ENCODE data around the gene GULP1.
"Not testable (repeated sequence)": the region's sequence is repeated elsewhere in the genome, so short reads cannot be mapped to it uniquely, and the experiment has no call there.

The GULP1 gene

DNA sequence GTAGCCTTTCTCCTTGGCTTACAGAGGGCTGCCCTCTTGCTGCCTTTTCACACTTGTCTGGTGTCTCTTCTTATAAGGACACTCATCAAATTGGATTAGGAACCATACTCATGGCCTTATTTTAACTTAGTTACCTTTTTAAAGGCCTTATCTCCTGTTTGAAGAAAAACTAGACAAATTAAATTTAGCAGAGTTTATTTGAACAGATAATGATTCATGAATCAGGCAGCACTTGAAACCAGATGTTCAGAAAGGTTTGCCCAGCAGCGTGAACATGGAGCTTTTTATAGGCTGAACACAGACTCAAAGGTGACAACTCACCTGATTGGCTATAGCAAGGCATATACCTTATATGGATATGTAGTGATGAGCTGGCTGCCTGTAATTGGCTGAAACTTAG, 238.0 kb downstream of the GULP1 start:
- H3K9me3 ChIP-seq, result no peaks in the 10 kb centered on the region
- H3K27me3 ChIP-seq, result no peaks in the 10 kb centered on the region
- peaks cover 3% of the 10 kb centered on the region; the same call in 1 of the 2 replicates for H3K4me1 ChIP-seq
- no peaks in the 10 kb centered on the region for H3K36me3 ChIP-seq
- peak; percentile 26 for DNase-seq
- no peak overlapping the region for H3K4me3 ChIP-seq (ENCODE audit: low read depth, low read length)
- TF ChIP-seq, protein P1, sequence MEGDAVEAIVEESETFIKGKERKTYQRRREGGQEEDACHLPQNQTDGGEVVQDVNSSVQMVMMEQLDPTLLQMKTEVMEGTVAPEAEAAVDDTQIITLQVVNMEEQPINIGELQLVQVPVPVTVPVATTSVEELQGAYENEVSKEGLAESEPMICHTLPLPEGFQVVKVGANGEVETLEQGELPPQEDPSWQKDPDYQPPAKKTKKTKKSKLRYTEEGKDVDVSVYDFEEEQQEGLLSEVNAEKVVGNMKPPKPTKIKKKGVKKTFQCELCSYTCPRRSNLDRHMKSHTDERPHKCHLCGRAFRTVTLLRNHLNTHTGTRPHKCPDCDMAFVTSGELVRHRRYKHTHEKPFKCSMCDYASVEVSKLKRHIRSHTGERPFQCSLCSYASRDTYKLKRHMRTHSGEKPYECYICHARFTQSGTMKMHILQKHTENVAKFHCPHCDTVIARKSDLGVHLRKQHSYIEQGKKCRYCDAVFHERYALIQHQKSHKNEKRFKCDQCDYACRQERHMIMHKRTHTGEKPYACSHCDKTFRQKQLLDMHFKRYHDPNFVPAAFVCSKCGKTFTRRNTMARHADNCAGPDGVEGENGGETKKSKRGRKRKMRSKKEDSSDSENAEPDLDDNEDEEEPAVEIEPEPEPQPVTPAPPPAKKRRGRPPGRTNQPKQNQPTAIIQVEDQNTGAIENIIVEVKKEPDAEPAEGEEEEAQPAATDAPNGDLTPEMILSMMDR (IDR thresholded peaks at IDR 0.05; ENCODE audit: low read depth, low read length), result no peak

DNA sequence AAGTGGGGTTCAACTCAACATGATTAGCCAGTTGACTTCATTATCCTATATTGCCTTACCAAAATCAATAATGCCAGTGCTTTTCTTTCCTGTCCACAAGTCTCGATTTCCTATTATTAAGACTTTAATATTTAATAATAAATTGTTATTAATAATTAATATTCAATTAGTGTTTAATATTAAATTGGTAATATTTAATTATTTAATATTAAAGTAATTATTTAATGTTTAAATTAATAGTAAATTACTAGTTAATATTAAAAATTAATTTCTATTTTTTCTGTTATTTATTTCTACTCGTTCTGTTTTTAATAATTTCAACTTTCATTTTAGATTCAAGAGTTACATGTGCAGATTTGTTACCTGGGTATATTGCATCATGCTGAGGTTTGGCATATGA, 243.2 kb downstream of the GULP1 start:
- no peaks in the 10 kb centered on the region for H3K9me3 ChIP-seq
- H3K27me3 ChIP-seq, result no peaks in the 10 kb centered on the region
- TF ChIP-seq, protein P1 (IDR thresholded peaks at IDR 0.05; ENCODE audit: low read depth, low read length), result no peak
- no peaks in the 10 kb centered on the region for H3K36me3 ChIP-seq
- H3K4me1 ChIP-seq, result no peaks in the 10 kb centered on the region
- DNase-seq, result no peak
- no peak overlapping the region for H3K4me3 ChIP-seq (ENCODE audit: low read depth, low read length)

DNA sequence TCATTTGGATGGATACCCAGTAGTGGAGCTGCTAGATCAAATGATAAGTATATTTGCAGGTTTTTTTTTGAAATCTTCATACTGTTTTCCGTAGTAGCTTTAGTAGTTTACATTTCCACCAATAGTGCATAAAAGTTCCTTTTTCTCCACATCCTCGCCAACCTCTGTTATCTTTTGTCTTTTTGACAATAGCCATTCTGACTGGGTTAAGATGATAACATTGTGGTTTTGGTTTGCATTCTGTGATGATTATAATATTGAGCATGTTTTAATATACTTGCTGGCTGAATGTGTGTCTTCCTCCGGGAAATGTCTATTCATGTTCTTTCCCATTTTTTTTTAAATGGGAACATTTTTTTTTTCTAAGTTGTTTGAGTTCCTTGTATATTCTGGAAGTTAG, 260.0 kb downstream of the GULP1 start:
- H3K36me3 ChIP-seq, result no peaks in the 10 kb centered on the region
- no peak overlapping the region for H3K4me3 ChIP-seq (ENCODE audit: low read depth, low read length)
- DNase-seq, result no peak
- H3K27me3 ChIP-seq, result no peaks in the 10 kb centered on the region
- H3K4me1 ChIP-seq, result no peaks in the 10 kb centered on the region
- H3K9me3 ChIP-seq, result no peaks in the 10 kb centered on the region
- TF ChIP-seq, protein P1 (IDR thresholded peaks at IDR 0.05; ENCODE audit: low read depth, low read length), result no peak

DNA sequence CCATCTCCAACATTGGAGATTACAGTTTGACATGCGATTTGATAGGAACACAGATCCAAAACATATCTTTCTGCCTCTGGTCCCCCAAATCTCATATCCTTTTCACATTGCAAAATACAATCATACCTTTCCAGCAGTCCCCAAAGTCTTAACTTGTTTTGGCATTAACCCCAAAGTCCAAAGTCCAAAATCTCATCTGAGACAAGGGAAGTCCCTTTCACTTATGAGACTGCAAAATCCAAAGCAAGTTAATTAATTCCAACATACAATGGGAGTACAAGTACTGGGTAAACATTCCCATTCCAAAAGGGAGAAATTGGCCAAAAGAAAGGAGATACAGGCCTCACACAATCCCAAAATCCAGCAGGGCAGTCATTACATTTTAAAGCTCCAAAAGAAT, 265.4 kb downstream of the GULP1 start:
- H3K36me3 ChIP-seq, result no peaks in the 10 kb centered on the region
- no peaks in the 10 kb centered on the region for H3K4me1 ChIP-seq
- no peak for DNase-seq
- no peaks in the 10 kb centered on the region for H3K9me3 ChIP-seq
- H3K27me3 ChIP-seq, result no peaks in the 10 kb centered on the region
- no peak overlapping the region for H3K4me3 ChIP-seq (ENCODE audit: low read depth, low read length)
- TF ChIP-seq, protein P1 (IDR thresholded peaks at IDR 0.05; ENCODE audit: low read depth, low read length), result no peak

DNA sequence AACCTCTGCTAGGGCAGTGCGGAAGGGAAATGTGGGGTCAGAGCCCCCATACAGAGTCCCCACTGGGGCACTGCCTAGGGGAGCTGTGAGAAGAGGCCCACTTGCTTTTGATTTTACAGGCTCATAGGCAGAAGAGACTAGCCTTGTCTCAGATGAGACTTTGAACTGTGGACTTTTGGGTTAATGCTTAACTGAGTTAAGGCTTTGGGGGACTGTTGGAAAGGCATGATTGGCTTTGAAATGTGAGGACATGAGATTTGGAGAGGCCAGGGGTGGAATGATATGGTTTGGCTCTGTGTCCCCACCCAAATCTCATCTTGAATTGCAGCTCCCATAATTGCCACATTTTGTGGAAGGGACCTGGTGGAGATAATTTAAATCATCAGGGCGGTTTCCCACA, 267.8 kb downstream of the GULP1 start:
- not testable (repeated sequence) for DNase-seq; H3K9me3 ChIP-seq; H3K4me1 ChIP-seq; H3K27me3 ChIP-seq; H3K4me3 ChIP-seq (ENCODE audit: low read depth, low read length); H3K36me3 ChIP-seq

DNA sequence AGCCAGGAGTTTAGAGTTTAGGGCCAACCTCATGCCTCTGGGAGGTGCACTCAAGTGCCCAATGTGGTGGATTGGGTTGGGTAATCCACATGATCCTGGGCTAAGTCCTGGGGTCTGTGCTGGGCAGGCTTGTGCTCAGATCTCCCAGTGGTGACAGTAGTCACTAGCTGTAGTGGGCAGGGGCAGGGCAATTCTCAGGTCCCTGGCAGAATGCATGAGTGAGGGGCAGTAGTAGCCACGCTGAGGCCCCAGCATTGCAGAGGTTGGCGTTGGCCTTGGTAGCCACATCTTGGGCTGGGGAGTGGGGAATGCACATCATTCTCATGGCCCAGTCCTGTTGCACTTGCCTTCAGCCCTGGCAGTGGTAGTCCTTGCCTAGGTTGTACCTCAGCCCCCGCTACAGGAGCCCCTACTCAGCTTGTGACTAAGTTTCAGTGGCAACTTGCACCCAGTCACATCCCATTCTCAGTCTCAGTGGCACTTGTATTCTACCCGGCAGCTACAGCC, 269.9 kb downstream of the GULP1 start:
- TF ChIP-seq, protein P1 (IDR thresholded peaks at IDR 0.05; ENCODE audit: low read depth, low read length), result no peak
- H3K27me3 ChIP-seq, result no peaks in the 10 kb centered on the region
- DNase-seq, result no peak
- H3K4me1 ChIP-seq, result no peaks in the 10 kb centered on the region
- H3K36me3 ChIP-seq, result no peaks in the 10 kb centered on the region
- H3K9me3 ChIP-seq, result no peaks in the 10 kb centered on the region
- no peak overlapping the region for H3K4me3 ChIP-seq (ENCODE audit: low read depth, low read length)

All from BE2C (cell line).